ENCODE data around the gene SLC7A11. TPM values are rescaled to one million over a fixed set of nuclear protein-coding genes. Genes with fewer than 3 reads are reported as not detected.

Gene SLC7A11
- total and polyA plus RNA-seq, 10 of the 15 experiments (the other 5 are each of a cell fraction or from before 2014, with no cell fraction given) = 1.6 to 9.8 (median 3.5) TPM

- Histone ChIP-seq H3K79me2 (ENCODE audit: control insufficient read depth, insufficient read depth, low read length) (no peaks in the 10 kb centered on the region), H3K4me1 (ENCODE audit: control insufficient read depth, insufficient read depth, low read length) (peaks cover 22% of the 10 kb centered on the region), H3K9me3 (replicated peaks; ENCODE audit: control insufficient read depth, insufficient read depth, low read length) (no peaks in the 10 kb centered on the region), H3K4me3 (no peak overlapping the region), H4K20me1 (ENCODE audit: control insufficient read depth, insufficient read depth) (no peaks in the 10 kb centered on the region), H3K27me3 (replicated peaks in 1 of 2; ENCODE audit: control insufficient read depth in 2 of 2, insufficient read depth in 2 of 2, low read length in 1 of 2) (no peaks in the 10 kb centered on the region), H3K36me3 (ENCODE audit: control insufficient read depth in 2 of 2, insufficient read depth in 2 of 2, low read length in 1 of 2) (no peaks in the 10 kb centered on the region; a peak in 1 of 4 replicates), H2AFZ (ENCODE audit: control insufficient read depth, low read depth, low read length) (no peak overlapping the region), H3K4me2 (ENCODE audit: control insufficient read depth, insufficient read depth) (no peak overlapping the region), H3K9ac (ENCODE audit: control insufficient read depth, insufficient read depth, low read length) (no peak overlapping the region), H3K27ac (ENCODE audit: control insufficient read depth, insufficient read depth) (no peak overlapping the region)
- WGBS (ENCODE audit: insufficient coverage, insufficient replicate concordance, low lambda C conversion rate, missing lambda C conversion rate) = 91% methylated on average over 1 of the region's 1 CpG
- no peak for DNase-seq (ENCODE audit: low read depth, low spot score)
- SMC1A ChIA-PET (ENCODE audit: uncharacterized antibody, unreplicated experiment) = interaction anchor here (1.2 to 6.4 kb wide), 4 partner anchors 36 to 50 kb away, joined by 4 to 68 read pairs (median 6); partner anchors contain the start of gene SLC7A11
- CTCF ChIA-PET = interaction anchor here (0.8 to 2.6 kb wide), 4 partner anchors 10 to 45 kb away, joined by 3 to 8 read pairs (median 5); no protein-coding TSS in a partner anchor
- no peak for TF ChIP-seq ZNF592 (IDR thresholded peaks at IDR 0.05)
- no peak for TF ChIP-seq ZZZ3 (IDR thresholded peaks at IDR 0.05; ENCODE audit: control insufficient read depth, insufficient read length, low read depth)
- TF ChIP-seq EZH2 (IDR thresholded peaks at IDR 0.05; ENCODE audit: borderline replicate concordance, control insufficient read depth, low read depth, low read length) = no peak
- no peak for TF ChIP-seq ESRRA (IDR thresholded peaks at IDR 0.05; ENCODE audit: low read length)
- TF ChIP-seq ZBTB11 (CRISPR knock-in tag; IDR thresholded peaks at IDR 0.05) = no peak
- TF ChIP-seq POLR2A (IDR thresholded peaks at IDR 0.05; ENCODE audit: low read depth, low read length) = no peak
- FAIRE-seq = no peak
- RAD21 ChIA-PET (ENCODE audit: unreplicated experiment) = interaction anchor here (1.4 kb wide), 1 partner anchor 48 kb away, joined by 4 read pairs; the partner anchor contains the start of gene SLC7A11
- BruUV-seq (replicated peaks) = no TSS peak
- no peak for ATAC-seq
- intact Hi-C loops (cut with micrococcal nuclease; ENCODE audit: unreplicated experiment) = loop anchor here (5.0 kb wide), 4 partner anchors 148 to 488 kb away; no protein-coding TSS in a partner anchor
- POLR2A ChIA-PET = interaction anchor here (1.1 kb wide), 1 partner anchor 10 kb away, joined by 3 read pairs; no protein-coding TSS in a partner anchor
- in situ Hi-C loops (cut with MboI) = no loop called here
Measured at GRCh38 chr4:138193963-138194362, 48.2 kb downstream of the SLC7A11 start.
